ENCODE results near the gene TUBB6. TPM values are rescaled to one million over a fixed set of nuclear protein-coding genes. Genes with fewer than 3 reads are reported as not detected.

TUBB6 gene
- total and polyA plus RNA-seq, 2 donors (not counting 1 experiment from before 2014, with no cell fraction given), result 30.4 to 58.7 TPM

GRCh38 chr18:12374401-12374800 is 66.4 kb downstream of the TUBB6 start:
- H3K9me3 ChIP-seq (ENCODE audit: control extremely low read depth in 1 of 3, control insufficient read depth in 2 of 3, insufficient read depth in 1 of 3, low read length in 2 of 3), result no peaks in the 10 kb centered on the region
- no peak overlapping the region for H3K27ac ChIP-seq (ENCODE audit: low read length in 2 of 2)
- no peak overlapping the region for H3K9ac ChIP-seq (ENCODE audit: low read length)
- POLR2A ChIA-PET, result interaction anchor here (0.6 kb wide), 1 partner anchor 467 kb away, joined by 4 read pairs; no protein-coding TSS in a partner anchor
- ATAC-seq (ENCODE audit: low read depth), result no peak
- no peak for DNase-seq
- peaks cover 71% of the 10 kb centered on the region for H3K79me2 ChIP-seq (ENCODE audit: control insufficient read depth, insufficient read depth, low read length)
- no peak overlapping the region for H3K4me2 ChIP-seq (replicated peaks; ENCODE audit: low read depth, low read length, poor library complexity, severe bottlenecking)
- H3K27me3 ChIP-seq (replicated peaks in 1 of 4; ENCODE audit: control extremely low read depth in 1 of 4, control insufficient read depth in 3 of 4, insufficient read depth in 4 of 4, low read length in 3 of 4), result no peaks in the 10 kb centered on the region
- H2AFZ ChIP-seq (ENCODE audit: insufficient read depth, low read depth, low read length, poor library complexity, severe bottlenecking), result no peak overlapping the region
- no peak overlapping the region for H3K4me3 ChIP-seq (ENCODE audit: control extremely low read depth in 1 of 5, extremely low read depth in 1 of 5, insufficient read depth in 1 of 5, low read depth in 2 of 5, low read length in 4 of 5)
- peaks cover 10 to 22% of the 10 kb centered on the region in 2 donors for H3K4me1 ChIP-seq (ENCODE audit: control insufficient read depth in 2 of 2, insufficient read depth in 2 of 2, low read length in 2 of 2)
- CTCF ChIA-PET, result interaction anchor here (1.1 kb wide), 1 partner anchor 357 kb away, joined by 3 read pairs; no protein-coding TSS in a partner anchor
- H3K4me1 Mint-ChIP-seq, result peaks cover 35% of the 10 kb centered on the region
- intact Hi-C loops (cut with micrococcal nuclease), result no loop called here
- H4K20me1 ChIP-seq (ENCODE audit: control insufficient read depth, insufficient read depth, low read length, poor library complexity, severe bottlenecking), result peaks cover 45% of the 10 kb centered on the region
- H3K36me3 ChIP-seq (replicated peaks in 1 of 2; ENCODE audit: control extremely low read depth in 1 of 2, control insufficient read depth in 1 of 2, extremely low read depth in 1 of 2, insufficient read depth in 2 of 2, low read length in 1 of 2), result peaks cover 0 to 3% of the 10 kb centered on the region in 2 experiments
- H3K27ac Mint-ChIP-seq, result no peak overlapping the region
- H3K9me3 Mint-ChIP-seq (ENCODE audit: insufficient read depth), result no peaks in the 10 kb centered on the region
- H3K4me3 Mint-ChIP-seq, result peak overlapping the region; percentile 56
- TF ChIP-seq CTCF (IDR thresholded peaks at IDR 0.05) (no peak), EZH2 (IDR thresholded peaks at IDR 0.05; ENCODE audit: borderline replicate concordance, insufficient read depth, low read depth, low read length, poor library complexity, severe bottlenecking) (no peak)
- H3K27me3 Mint-ChIP-seq, result no peaks in the 10 kb centered on the region
- 98% methylated on average over 6 of the region's 6 CpGs for WGBS (ENCODE audit: insufficient coverage)

Small RNAs within 50 kb of the gene (small RNA-seq; reads per million reads assigned to genes)
- not detected for gene RNU6-170P (ENCODE audit: insufficient read length, low read depth, low replicate concordance)

Other genes starting within 250 kb of the TUBB6 start
- not detected in 2 replicates for gene ANKRD62, start 214.4 kb upstream of the TUBB6 start, total RNA-seq
- gene ANKRD62, start 214.4 kb upstream of the TUBB6 start, polyA plus RNA-seq, result not detected in 2 replicates
- not detected in 2 replicates for gene CIDEA, start 53.9 kb upstream of the TUBB6 start, total RNA-seq
- gene CIDEA, start 53.9 kb upstream of the TUBB6 start, polyA plus RNA-seq, result not detected in 2 replicates
- 39.2 and 40.7 TPM in 2 replicates for gene AFG3L2, start 69.0 kb downstream of the TUBB6 start, total RNA-seq
- gene AFG3L2, start 69.0 kb downstream of the TUBB6 start, polyA plus RNA-seq, result 11.9 and 16.1 TPM in 2 replicates
- 1.9 and 2.5 TPM in 2 replicates for gene PRELID3A, start 99.7 kb downstream of the TUBB6 start, total RNA-seq
- gene PRELID3A, start 99.7 kb downstream of the TUBB6 start, polyA plus RNA-seq, result 1.9 and 2.5 TPM in 2 replicates